Erythroblast (primary cell): ENCODE results near the gene CHST14.

Experiments
- GATA1 ChIP-seq: IDR thresholded peaks from 2 replicates; pipeline ENCODE4 v1.6.1; 2011; ENCODE audit warnings: low read depth, mild to moderate bottlenecking, control low read depth, low read length, moderate library complexity
- POLR2A ChIP-seq: IDR thresholded peaks from 2 replicates; pipeline ENCODE4 v1.6.1; 2011; ENCODE audit warnings: mild to moderate bottlenecking, low read length

DNA sequence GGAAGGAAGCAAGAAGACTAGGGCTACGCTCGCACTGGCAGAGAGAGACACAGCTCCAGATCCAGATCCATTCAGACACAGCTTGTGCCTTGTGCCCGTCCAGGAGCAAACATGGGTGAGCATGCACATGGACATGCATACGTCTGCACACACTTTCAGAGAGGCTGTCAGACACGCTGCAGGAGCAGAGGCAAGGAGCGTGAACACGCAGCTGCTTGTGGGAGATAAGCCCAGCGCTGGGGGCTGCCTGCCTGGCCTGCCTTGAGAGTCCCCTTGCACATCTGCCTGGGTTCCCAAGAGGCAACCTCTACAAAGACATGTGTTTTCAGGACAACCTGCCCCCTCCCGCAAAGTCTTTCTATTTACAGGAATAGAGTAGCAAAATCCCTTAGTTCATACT is 43.6 kb upstream of the CHST14 start:
- TF ChIP-seq POLR2A (no peak), GATA1 (no peak)
